NCI-H187 treated with DMSO at 0.1 percent for 48 hours (cell line): ENCODE measurements around the gene TBC1D30.

Experiments
- DNase-seq: peaks from one replicate; lab custom pipeline; 2025; lab: John Stamatoyannopoulos, UW

The TBC1D30 gene

DNA sequence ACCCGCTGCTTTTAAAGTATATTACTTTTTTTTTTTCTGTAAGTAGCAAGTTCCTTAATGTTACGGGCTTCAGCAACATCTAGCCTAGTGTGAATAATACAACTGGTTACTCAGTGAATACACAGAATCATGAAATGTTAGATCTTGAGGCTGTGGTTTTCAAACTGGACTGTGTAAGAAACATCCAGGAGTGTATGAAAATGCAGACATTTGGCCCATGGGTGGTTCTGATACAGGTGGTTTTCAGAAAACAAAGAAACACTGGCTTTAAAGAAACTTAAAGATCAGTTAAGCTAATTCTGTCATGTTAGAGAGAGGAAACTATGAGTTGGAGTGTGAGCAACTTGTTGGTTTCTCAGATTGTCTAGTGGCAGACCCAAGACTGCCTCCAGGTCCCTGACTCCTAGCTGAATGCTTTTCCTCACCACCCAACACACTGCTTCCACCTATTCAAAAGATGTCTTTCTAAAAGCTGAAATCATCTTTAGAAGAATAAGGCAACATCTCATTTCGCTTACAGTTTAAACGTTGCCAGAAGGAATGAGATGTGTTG, 36.1 kb downstream of the TBC1D30 start:
- DNase-seq = no peak

DNA sequence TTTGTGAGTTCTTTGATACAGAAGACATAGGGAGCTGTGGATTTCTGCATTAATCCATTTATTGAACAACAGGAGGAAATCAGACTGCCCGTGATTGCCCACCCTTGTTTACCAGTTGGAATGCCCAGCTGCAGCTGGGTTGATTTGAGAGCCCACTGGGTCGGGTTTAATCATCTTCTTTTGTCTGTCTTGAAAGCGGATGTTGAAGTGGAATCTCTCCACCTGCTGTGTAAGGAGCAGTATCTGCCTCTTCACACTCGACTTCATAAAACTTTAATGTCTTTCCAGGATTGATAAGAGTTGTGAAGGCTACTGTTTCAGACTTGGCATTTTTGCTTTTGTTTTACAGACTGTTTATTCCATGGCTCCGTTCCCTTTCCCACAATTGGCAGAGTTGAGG, 39.9 kb downstream of the TBC1D30 start:
- no peak for DNase-seq

DNA sequence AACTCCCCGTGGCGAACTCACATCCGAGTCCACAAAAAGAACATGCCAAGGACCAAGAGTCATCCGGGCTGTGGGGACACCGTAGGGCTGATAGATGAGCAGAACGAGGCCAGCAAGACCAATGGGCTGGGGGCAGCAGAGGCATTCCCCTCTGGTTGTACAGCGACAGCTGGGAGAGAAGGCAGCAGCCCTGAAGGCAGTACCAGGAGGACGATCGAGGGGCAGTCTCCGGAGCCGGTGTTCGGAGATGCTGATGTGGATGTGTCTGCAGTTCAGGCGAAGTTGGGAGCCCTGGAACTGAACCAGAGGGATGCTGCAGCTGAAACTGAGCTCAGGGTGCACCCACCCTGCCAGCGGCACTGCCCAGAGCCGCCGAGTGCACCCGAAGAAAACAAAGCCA, 50.7 kb downstream of the TBC1D30 start:
- DNase-seq = no peak

DNA sequence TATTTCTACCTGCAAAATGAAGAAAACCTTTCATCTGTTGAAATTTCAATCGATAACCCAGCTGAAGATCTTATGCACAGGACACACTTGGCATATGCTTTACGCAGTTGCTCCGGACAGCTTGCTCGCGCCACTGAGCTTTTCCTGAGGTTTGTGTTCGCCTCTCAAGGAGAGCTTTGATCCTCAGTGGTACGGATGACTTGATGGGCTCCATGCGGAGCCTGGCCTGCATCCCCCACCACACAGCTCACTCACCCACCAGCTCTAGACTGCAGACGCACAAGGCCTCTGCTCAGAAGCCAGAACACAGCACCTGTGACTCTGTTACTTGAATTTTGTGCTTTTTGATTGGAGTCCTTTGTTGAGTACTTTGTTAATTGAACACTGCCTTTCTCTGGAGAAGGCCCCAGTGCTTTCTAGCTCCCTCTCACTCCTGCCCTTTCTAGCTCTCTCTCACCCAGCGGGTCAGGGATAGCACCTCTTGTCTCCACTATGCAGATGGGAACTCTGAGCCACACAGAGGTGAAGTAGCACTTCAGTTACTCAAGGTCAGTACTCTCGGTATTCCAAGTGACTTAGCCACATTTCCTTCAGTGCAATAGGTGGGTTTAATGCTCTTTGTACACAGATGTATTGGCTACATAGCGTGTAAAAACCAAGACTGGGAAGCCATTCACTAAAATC, 52.1 kb downstream of the TBC1D30 start:
- DNase-seq = no peak

DNA sequence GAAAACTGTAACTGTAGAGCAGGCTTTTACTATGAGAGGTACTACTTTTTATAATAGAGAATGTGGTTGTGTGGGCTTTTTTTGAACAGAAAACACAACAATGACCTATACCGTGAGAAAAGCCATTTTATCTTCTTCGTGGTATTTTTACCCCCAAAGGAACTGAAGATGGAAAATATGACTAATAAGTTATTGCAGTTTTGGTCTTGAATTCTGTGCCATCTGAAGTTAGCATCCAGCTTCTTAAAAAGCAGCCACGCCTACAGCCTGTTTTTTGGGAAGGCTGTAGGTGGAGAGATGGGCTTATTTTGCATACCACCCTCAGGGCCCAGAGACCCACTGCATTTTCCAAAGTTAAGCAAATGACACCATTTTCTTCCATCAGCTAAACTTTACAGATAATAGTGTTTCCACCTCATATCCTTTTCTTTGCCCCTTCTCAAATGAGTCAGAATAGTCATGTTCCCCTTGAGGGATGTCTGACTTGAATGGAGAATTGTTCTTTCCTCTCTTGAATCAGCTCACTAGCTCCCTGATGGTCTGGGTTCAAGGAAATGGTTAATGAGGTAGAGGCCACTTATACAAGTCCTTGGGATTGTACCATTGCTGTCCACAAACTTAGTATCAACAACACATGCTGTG, 53.0 kb downstream of the TBC1D30 start:
- DNase-seq = no peak

GRCh38 chr12:64882687-64883086, 58.2 kb downstream of the TBC1D30 start:
- no peak for DNase-seq

- DNase-seq = no peak
Observed at GRCh38 chr12:64883264-64884163, 59.1 kb downstream of the TBC1D30 start.

- no peak for DNase-seq
Observed at GRCh38 chr12:64884164-64884542, 59.7 kb downstream of the TBC1D30 start.

DNA sequence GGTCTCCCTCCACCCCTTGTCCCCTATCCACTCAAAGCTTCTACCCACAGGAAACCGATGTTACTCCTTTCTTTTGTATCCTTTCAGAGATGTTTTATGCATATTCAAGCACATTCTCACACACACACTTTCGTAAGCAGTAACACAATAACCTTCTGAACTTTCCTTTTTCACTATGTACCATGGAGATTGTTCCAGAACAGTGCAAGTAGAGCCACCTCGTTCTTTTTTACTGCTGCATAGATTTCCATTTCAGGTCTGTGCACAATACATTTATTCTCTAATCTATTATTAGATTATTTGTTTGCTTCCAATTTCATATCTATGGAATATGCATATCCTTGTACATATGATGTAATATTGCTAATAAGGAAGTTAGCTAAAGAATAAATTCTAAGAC, 60.3 kb downstream of the TBC1D30 start:
- no peak for DNase-seq

DNA sequence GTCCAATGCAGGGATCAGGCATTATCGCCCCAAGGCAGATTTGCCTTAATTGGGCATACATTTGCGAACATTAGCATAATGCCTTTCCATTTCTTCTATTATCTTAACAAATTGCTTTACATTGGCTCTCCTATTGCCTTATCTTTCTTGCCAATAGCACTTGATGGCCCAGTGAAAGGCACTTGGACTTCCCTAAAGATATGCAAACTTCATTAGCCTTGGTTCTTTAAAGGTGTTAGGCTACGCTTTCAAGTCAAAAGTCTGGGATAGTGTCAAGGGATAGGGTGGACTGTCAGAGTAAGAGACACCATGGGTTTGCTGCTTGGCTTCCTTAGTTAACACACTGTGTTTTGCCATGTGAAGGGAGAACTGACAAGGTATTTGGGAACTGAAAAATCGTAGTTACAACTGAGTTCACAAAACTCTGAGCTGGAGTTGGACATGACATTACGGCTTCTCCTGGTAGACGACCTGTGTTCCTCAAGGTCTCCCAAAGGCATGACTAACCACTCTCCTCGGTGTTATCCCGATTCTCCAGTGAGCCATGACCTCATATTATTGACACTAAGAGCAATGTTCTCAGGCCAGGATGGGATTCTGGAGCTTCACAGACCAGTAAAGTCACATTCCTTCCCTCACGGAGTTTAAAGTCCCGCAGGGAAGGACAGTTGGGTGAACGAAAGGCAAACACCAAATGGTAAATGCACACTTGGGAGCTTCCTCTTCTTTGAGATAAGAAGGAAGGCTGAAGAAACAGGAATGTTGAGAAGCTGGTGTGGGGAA, 65.2 kb downstream of the TBC1D30 start:
- no peak for DNase-seq

DNA sequence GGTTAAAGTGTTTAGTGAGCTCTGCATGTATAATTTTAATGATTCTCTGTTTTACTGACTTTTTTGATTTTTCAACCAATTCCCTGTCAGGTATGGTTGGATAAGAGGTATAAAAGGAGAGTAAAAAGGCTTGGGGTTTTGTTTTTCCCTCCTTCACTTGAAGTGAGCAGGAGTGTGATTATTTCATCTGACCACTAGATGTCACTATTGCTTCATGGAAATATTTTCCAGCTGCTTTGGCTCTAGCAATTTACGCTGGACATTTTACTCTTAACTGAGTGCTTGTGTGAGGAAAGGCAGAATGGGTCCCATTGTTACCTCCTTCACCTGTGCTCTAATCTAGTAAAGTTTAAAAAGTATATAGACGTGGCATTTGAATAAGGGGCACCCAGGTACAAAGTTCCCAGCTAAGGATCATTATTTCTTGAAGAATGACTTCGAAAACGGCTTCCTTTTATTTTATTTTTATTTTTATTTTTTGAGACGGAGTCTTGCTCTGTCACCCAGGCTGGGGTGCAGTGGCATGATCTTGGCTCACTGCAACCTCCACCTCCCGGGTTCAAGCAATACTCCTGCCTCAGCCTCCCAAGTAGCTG, 66.5 kb downstream of the TBC1D30 start:
- peak; percentile 12 for DNase-seq

- DNase-seq = no peak
Observed at GRCh38 chr12:64891629-64892028, 67.2 kb downstream of the TBC1D30 start.

DNA sequence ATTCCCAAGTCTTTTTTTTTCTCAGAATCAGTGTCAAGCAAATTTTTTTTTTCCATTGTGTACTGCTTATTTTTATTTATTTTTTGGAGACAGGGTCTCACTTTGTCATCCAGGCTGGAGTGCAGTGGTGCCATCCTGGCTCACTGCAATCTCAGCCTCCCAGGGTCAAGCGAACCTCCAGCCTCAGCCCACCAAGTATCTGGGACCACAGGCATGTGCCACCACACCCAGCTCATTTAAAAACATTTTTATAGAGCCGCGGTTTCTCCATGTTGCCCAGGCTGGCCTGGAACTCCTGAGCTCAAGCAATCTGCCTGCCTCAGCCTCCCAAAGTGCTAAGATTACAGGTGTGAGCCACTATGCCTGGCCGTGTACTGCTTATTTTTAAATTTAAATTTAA, 68.1 kb downstream of the TBC1D30 start:
- DNase-seq = no peak

GRCh38 chr12:64893961-64894360, 69.5 kb downstream of the TBC1D30 start:
- DNase-seq = no peak

DNA sequence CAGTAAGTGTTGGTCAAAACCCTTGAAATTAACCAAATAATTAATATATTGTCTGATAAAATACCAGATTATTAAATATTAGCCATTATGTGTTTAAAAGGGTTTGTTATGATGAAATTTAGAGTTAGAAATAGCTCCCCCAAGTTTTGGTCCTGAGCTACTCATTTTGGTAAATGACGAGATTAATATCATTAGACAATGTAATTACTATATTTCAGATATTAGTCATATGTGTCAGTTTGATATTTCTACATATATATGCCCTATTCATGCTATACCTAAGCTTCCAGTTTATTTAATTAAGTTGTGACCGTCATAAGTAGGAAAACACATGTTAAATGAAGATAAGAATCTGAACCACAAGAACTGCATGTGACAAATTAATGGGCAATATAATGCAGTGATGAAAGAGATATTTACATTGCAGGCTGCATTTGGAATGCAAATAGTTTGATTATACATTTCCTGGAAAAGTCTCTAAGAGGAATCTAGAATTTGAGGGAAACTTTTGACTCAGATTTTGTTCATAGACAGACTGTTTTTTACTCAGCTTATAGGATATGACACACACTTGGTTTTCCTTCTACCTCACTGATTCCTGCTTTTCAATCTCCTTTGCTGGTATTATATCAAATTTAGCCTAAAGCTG, 70.5 kb downstream of the TBC1D30 start:
- no peak for DNase-seq

GRCh38 chr12:64895526-64895925, 71.1 kb downstream of the TBC1D30 start:
- no peak for DNase-seq

GRCh38 chr12:64900540-64900939, 76.1 kb downstream of the TBC1D30 start:
- no peak for DNase-seq

- no peak for DNase-seq
Observed at GRCh38 chr12:64903479-64904152, 79.2 kb downstream of the TBC1D30 start.

DNA sequence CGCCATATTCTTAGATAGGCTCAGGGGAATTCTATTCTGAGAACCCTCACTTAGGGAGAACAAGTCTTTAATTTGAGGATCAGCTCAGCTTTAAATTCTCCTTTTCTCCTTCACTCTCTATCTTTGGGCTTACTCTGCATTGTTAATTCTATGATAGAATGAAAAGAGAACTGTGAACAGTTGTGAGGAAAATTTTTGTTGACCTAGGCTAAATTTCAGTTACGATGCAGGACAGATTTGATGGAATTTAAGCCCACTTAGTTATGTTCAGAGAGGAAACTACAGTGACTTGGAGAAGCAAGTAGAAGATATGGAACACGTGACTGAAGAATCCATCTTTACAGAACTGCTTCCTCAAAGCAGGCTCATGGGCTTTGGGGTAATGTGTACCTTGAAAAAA, 82.7 kb downstream of the TBC1D30 start:
- DNase-seq = no peak

DNA sequence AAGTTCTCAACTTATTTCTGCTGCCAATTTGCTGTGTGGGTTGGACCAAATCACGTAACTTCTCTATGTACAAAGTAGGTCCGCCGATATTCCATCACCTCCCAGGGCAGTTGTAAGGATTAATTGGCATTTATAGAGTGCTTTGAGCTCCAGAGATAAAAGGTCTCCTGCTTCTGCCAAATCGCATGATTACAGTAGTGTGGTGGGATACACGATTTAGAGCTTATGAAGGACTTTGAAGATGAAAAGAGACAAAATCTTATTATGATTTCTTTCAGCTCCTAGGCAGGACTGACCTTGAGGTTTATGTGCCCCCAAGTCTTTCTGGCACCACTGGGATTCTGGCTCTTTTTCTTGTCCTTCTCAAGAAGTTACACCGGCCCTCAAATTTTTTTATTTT, 84.7 kb downstream of the TBC1D30 start:
- no peak for DNase-seq
